NCI-H226 (cell line): ENCODE measurements around the gene SCAI.
"Not testable (repeated sequence)": the region's sequence is repeated elsewhere in the genome, so short reads cannot be mapped to it uniquely, and the experiment has no call there.

ENCODE experiments used
- DNase-seq: peaks from one replicate; pipeline ENCODE4 v3.0.0-alpha.2; 2015

The SCAI gene

DNA sequence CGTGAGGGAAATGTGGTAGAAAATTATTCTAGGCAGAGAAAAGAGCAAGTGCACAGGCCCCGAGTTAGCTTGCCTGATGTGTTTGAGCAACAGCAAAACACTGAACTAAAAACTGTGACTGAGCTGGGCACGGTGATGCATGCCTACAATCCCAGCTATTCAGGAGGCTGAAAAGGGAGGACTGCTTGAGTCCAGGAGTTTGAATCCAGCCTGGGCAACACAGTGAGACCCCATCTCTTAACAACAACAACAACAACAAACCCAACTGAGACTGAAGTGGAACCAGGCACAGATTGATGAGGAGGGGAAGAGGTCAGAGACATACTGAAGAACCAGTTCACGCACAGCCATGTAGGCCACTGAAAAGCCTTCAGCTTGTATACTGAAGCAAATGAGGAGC, 42.5 kb downstream of the SCAI start:
- no peak for DNase-seq

DNA sequence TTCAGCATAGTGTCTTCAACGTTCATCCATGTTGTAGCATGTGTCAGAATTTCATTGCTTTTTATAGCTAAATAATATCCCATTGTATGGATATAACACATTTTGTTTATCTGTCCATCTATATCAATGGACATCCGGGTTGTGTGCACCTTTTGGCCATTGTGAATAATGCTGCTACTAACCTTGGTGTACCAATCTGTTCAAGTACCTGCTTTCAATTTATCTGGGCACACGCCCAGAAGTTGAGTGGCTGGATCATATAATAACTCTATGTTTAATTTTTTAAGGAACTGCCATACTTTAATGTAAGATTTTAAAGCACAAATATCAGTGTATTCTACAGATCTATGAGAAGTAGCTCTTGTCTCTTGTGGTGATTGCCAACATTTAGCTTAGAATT, 43.5 kb downstream of the SCAI start:
- no peak for DNase-seq

DNA sequence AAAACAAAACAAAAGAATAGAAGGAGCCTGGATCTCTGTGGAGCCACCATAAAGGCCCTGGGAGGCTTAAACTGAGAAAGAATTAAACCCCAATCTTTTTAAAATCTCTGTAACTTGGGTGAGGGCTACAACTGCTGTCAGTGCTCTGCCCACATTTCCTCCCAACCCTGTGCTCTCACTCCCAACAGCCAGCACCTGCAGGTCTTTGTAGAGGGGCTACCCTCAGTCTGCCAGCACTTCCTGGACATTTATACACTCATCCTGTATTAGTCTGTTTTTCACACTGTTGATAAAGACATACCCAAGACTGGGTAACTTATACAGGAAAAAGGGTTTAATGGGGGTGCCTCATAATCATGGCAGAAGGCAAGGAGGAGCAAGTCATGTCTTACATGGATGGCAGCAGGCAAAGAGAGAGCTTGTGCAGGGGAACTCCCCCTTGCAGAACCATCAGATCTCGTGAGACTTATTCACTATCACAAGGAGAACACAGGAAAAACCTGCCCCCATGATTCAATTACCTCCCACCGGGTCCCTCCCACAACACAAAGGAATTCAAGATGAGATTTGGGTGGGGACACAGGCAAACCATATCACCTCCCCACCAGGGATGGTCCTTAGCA, 47.4 kb downstream of the SCAI start:
- no peak for DNase-seq

DNA sequence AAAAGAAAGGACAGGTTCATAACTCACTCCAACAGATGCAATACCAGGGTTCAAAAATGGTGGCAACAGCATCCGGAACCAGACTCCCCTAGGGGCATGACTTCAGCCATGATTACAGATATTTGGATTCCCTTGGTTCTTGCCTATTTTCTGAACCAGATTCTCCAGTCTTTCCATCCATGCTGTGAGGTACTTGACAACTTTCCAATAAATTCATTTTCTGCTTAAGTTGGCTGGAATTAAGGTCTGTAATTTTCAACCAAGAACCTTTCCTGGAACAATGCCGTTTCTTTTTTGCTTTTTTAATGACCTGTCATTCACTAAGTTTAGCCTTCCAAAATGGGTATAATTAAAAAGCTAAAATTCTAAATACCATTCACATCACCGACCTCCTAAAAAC, 52.2 kb downstream of the SCAI start:
- DNase-seq = no peak

DNA sequence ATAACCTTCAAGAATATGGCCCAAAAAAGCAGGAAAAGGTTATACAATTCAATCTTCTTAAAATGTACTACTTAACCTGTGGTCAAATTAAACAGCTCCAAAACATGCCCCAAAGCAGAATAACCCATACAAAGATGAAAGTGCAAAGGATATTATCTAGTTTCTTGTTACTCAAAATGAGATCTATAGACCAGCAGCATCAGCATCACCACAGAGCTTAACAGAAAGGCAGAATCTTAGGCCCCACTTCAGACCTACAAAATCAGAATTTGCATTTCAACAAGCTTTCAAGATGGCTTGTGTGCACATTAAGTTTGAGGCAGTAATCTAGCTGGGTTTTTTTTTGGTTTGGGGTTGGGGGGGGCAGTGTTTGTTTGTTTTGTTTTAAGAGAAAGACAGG, 54.0 kb downstream of the SCAI start:
- no peak for DNase-seq

DNA sequence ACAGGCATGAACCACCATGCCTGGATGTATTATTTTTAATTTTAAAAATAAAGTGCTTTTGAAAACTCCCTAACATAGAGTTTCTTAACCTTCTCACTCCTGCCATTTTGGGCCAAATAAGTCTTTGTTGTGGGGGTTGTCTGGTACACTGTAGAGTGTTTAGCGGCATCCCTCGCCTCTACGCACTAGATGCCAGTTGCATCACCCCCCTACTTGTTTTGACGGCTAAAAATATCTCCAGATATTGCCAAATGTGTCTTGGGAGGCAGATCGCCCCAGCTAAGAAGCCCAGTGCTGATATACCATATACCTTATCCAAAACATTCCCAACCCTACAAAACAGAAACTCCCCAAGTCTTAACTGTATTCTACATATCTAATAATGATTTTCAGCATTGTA, 54.6 kb downstream of the SCAI start:
- DNase-seq = no peak

DNA sequence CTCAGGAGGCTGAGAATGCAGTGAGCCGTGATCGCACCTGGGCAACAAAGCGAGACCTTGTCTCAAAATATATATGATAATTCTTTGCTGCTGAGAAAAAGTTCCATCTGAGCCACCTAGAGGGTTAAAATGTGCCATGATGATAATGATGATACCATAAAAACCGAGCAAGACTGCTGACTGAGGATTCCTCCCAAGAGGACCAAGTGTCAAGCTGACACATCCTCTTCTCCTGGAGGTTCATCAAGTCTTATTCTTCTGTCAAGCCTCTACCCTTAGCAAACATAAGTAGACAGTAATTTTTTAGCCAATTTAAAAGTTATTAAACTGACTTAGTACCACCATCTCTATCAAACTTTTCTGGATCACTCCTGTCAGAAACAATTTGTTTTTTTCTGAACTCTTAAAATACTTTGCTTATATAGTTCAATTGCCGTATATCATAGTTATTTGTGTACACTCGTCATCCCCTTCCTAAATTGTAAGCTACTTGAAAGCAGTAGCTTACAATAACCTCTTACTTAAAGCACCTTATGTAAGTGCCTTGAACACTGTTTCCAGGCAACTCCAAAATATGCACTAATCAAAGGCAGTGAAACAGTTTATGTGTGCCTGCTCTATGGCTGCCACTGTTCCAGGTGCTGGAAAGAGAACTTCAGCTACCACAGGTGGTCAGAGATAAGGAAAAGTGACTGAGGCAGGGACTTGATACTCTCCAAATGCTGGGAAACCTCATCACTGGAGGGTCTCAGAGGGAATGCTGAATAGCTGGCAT, 57.4 kb downstream of the SCAI start:
- no peak for DNase-seq

DNA sequence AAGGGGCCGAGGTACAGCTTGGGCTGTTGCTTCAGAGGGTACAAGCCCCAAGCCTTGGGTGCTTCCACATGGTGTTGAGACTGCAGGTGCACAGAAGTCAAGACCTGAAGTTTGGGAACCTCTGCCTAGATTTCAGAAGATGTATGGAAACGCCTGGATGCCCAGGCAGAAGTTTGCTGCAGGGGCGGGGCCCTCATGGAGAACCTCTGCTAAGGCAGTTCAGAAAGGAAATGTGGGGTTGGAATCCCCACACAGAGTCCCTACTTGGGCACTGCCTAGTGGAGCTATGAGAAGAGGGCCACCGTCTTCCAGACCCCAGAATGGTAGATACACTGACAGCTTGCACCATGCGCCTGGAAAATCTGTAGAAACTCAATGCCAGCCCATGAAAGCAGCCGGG, 61.1 kb downstream of the SCAI start:
- not testable (repeated sequence) for DNase-seq

DNA sequence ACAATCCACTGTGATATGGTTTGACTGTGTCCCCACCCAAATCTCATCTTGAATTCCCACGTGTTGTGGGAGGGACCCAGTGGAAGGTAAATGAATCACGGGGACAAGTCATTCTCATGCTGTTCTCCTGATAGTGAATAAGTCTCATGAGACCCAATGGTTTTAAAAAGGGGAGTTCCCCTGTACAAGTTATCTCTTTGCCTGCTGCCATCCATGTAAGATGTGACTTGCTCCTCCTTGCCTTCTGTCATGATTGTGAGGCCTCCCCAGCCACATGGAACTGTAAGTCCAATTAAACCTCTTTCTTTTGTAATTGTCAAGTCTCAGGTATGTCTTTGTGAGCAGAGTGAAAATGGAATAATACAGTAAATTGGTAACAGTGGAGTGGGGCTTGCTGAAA, 62.5 kb downstream of the SCAI start:
- not testable (repeated sequence) for DNase-seq

DNA sequence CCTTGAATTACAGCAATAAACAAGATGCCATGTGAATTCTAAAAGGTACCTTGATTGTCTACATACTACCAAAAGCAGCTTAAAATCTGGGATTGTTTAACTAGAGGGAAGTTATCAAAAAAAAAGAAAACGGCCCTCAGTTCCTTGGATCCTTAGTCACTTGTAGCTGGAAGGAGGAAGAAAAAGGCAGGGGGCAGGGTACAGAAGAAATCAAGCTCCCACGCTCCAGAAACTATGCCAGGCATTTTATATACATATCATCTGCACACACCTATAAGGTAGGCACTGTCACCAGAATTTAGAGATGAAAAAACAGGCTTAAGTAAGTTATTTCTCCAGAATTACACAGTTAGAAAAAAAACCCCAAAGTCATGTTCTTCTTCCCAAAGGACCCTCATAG, 63.4 kb downstream of the SCAI start:
- no peak for DNase-seq

DNA sequence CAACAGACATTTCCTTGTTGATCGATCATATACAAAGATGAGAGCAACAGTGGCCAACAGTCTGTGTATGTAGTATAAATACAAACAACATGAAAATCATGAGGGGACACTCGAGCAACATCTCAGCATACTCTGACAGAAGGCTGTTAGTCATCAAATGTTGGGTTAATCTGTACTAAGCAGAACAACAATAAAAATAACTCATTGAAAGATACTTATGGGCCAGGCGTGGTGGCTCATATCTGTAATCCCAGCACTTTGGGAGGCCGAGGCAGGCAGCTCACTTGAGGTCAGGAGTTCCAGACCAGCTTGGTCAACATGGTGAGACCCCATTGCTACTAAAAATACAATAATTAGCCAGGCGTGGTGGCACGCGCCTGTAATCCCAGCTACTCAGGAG, 67.3 kb downstream of the SCAI start:
- no peak for DNase-seq

DNA sequence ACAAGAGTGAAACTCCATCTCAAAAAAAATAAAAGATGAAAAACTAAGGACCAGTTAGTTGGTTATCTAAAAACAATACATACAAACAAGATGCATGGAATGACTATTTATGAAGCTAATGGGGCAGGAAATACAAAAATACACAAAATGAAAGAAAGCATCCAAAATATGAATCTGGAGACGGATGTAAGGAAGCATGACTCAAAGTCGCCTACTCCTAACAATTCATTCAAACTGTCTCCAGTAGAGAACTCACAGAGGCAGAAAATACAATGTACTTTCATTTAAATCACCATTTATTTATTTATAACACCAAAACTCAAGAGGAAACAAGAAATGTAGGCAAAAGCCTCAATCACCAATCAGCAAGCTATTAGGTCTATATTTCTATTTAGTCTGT, 68.4 kb downstream of the SCAI start:
- DNase-seq = no peak

DNA sequence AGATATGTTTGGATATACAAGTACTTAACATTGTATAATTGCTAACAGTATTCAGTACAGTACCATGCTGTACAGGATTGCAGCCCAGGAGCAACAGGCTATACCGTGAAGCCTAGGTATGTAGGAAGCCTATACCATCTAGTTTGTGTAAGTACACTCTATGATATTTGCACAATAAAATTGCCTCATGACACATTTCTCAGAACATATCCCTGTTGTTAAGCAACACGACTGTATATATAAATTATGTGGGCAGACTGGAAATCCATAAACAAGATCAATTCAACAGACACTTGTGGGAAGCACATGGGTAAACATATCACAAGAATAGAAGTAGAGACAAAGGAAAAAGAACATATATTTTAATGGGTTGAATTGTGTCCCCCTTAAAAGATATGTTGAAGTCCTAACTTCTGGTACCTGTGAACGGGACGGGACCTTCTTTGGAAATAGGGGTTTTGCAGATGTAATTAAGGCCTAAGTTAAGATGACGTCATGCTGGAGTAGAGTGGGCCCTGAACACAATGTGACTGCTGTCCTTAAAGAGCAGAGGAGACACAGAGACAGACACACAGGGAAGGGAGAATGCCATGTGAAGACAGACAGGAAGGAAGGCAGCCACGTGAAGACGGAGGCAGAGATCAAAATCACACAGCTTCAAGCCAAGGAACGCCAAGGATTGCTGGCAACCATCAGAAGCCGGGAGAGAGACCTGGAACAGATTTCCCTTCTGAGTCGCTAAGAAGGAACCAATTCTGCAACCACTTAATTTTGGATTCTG, 76.3 kb downstream of the SCAI start:
- DNase-seq = no peak

DNA sequence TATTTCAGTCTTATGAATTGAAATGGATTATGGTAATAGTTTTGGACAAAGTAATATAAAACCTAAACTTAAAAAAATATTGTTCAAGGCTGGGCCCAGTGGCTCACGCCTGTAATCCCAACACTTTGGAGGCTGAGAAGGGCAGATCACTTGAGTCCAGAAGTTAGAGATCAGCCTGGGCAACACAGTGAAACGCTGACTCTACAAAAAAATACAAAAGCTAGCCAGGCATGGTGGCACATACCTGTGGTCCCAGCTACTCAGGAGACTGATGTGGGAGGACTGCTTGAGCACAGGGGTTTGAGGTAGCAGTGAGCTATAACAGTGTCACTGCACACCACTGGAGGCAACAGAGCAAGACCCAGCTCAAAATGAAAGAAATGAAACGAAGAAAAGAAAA, 81.9 kb downstream of the SCAI start:
- DNase-seq = no peak

DNA sequence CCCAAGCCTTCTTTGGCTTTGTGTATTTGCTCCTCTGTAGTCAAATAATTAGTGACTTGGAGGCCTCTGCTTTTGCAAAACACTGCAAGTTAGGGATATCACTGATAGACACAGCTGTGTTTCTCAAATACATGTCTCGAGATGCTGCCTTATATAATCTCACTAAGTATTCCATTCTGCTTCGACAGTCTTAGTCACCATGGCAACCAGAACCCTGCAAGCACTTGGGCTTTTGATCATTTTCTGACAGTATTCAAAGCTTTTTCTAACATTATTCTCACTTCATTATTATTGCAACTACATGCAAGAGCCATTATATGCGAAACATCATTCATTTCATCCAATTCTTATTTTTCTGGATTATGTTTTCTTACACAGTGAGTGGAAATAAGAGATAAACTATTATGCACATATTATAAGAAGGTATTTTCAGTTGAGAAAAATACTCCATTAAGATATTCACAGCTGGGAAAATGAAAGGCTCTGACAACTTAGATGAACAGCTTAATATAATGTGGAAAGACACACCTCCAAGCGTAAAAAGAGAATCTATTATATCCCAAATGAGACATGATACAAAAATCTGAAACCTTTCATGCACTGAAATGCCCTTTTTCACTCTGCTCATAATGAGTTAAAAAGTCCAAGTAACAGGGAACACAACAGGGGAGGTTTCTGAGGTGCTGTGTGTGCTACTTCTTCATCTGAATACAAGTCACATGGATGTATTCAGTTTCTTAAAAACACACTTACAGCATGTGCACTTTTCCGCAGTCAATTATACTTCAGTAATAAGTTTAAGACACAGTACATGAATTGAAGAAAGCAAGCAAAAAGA, 93.9 kb downstream of the SCAI start:
- no peak for DNase-seq

DNA sequence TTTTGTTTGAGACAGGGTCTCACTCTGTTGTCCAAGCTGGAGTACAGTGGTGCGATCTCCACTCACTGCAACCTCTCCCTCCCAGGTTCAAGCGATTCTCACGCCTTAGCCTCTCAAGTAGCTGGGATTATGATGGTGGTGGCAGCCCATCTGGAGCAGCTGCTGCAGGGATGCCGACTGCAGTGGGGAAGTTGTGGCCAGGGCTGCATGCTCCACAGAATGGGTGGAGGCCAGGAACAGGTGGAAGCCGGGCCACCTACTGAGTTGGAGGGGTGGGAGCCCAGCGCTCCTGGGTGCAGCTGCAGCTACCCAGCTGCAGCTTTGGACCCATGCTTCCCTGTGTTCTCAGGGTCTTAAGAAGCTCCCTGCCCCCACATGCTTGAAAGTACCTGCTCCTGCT, 99.7 kb downstream of the SCAI start:
- no peak for DNase-seq

DNA sequence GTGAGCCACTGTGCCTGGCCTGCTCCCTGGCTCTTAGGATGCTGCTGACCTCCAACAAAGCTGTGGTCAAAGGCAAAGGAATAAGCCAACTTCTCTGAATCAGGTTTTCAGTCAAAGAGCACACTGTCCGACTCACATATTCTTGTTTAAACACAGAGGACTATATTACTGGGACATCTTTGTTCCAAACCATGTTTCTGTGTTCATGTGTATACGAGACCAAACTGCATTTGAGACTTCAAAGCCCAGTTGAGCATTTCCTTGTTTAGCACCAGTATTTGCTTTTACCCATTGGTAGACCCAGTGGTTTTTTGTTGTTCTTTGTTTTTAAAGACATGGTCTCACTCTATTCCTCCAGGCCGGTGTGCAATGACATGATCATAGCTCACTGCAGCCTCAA, 100.2 kb downstream of the SCAI start:
- no peak for DNase-seq

DNA sequence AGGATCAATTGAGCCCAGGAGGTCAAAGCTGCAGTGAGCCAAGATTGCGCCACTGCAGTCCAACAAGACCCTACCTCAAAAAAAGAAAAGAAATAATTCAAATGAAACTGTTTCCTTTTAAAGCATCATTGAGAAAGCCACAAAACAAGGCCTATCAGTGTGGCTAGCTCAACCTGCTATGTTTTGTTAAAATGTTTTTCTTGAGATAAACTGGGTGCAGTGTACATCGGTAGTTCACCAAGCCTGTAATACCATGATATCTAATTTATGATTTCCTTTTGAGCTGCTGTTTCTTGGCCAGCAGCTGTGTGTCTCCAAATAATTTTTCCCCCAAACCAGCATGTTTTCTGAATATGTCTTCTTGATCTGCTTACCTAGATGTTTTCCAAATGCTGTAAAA, 105.2 kb downstream of the SCAI start:
- no peak for DNase-seq

DNA sequence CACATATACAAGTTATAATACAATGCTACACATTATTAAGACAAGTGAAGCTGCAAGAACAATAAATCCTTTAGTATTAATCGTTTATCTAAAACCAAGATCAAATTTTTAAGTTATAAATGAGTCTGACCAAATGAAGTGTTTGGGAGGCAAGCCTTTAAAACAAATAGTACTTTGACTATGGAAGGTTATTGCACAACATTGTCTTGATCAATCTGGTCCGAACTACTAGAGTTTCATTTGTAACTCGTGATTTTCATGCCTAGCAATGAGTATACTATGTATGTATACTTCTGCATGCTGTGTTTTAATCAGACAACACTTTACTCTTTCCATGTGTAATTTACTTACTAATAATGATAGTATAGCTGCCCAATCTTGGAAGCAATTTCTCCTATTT, 115.3 kb downstream of the SCAI start:
- no peak for DNase-seq

DNA sequence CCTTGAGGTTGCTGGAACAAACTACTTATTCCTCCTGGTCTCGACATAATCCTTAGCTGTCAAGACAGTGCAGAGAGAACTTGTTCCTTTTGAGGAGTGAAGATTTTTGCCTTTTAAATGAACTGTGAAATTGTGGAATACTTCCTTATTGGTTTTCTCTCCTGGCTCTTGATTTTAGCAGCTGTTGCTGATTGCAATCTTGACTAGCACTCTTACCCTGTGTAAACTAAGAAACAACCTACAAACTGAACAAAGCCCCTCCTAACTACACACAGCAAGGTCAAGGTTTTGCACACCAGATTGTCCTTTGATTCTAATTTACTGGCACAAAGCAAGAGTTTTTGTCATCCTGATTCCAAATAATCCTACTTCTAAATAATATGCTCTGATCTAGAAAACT, 118.4 kb downstream of the SCAI start:
- DNase-seq = no peak

DNA sequence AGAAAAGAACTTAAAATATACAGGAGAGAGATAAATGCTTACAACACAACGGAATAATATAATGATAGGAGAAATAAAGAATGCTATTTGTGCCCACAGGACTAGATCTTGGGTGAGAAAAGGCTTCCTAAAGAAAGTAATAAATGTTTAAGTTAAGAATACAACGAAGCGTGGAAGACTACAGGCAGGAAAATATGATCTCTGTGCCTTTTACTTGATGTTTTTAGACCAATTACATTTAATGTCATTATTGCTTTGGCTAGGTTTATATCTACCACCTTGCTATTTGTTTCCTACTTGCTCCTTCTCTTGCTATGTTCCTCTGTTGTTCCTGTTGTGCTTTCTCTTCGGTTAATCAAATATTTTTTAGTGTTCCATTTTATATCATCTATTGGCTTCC, 122.3 kb downstream of the SCAI start:
- no peak for DNase-seq

DNA sequence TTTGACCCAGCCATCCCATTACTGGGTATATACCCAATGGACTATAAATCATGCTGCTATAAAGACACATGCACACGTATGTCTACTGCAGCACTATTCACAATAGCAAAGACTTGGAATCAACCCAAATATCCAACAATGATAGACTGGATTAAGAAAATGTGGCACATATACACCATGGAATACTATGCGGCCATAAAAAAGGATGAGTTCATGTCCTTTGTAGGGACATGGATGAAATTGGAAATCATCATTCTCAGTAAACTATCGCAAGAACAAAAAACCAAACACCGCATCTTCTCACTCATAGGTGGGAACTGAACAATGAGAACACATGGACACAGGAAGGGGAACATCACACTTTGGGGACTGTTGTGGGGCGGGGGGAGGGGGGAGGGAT, 127.7 kb downstream of the SCAI start:
- DNase-seq = not testable (repeated sequence)

DNA sequence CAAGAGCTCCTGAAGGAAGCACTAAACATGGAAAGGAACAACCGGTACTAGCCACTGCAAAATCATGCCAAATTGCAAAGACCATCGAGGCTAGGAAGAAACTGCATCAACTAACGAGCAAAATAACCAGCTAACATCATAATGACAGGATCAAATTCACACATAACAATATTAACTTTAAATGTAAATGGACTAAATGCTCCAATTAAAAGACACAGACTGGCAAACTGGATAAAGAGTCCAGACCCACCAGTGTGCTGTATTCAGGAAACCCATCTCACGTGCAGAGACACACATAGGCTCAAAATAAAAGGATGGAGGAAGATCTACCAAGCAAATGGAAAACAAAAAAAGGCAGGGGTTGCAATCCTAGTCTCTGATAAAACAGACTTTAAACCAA, 131.3 kb downstream of the SCAI start:
- DNase-seq = not testable (repeated sequence)
